Subcutaneous adipose tissue (tissue), 4 donors: ENCODE measurements around the gene GGA1. TPM values are rescaled to one million over a fixed set of nuclear protein-coding genes. Genes with fewer than 3 reads are reported as not detected.

Experiments
- total RNA-seq, 4 donors: library from RNA; depleted of rRNA; stranded (reverse); fragments of >200 nt; gene quantifications; one replicate each; pipeline ENCODE4 v1.1.0, GENCODE V29; 2016
- TF ChIP-seq, protein P1 (sequence below): fragments of 450-650 bp; IDR thresholded peaks from one replicate; pipeline ENCODE4 v1.5.1; 2016; ENCODE audit warnings: low read depth, mild to moderate bottlenecking, control low read depth, antibody characterized with exemption, moderate library complexity

The GGA1 gene
- total RNA-seq, 4 donors from 2014 or later: 13.7 to 48.8 (median 35.5) TPM

DNA sequence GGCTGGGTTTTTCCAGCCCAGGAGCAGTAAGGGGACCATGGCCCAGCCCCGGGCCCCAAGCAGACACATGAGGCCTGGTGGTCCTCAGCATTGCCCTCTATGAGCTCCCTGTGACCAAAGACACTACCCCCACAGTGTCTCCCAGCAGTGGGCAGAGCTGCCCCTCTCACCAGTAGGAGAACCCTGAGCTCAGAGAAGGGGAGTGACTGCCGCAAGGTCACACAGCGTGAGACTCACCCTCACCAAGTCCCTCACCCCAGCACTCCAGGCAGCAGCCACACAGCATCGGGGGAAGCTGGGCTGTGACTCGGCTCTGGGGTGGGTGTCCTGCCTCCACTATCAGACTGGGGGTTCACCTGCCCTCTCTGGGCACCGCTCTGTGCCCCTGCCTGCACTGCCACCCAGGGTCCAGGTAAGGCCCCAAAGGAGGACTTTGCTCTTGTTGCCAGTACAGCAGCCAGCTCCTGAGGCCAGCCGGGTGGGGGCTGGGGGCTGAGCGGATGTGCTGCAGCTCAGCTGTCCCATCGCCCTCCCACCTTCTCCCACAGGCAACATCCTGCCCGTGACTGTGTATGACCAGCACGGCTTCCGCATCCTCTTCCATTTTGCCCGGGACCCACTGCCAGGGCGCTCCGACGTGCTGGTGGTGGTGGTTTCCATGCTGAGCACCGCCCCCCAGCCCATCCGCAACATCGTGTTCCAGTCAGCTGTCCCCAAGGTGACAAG is 23.0 kb downstream of the GGA1 start:
- TF ChIP-seq, protein P1, sequence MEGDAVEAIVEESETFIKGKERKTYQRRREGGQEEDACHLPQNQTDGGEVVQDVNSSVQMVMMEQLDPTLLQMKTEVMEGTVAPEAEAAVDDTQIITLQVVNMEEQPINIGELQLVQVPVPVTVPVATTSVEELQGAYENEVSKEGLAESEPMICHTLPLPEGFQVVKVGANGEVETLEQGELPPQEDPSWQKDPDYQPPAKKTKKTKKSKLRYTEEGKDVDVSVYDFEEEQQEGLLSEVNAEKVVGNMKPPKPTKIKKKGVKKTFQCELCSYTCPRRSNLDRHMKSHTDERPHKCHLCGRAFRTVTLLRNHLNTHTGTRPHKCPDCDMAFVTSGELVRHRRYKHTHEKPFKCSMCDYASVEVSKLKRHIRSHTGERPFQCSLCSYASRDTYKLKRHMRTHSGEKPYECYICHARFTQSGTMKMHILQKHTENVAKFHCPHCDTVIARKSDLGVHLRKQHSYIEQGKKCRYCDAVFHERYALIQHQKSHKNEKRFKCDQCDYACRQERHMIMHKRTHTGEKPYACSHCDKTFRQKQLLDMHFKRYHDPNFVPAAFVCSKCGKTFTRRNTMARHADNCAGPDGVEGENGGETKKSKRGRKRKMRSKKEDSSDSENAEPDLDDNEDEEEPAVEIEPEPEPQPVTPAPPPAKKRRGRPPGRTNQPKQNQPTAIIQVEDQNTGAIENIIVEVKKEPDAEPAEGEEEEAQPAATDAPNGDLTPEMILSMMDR: no peak

GRCh38 chr22:37632174-37633088 is 23.8 kb downstream of the GGA1 start:
- TF ChIP-seq, protein P1: no peak

DNA sequence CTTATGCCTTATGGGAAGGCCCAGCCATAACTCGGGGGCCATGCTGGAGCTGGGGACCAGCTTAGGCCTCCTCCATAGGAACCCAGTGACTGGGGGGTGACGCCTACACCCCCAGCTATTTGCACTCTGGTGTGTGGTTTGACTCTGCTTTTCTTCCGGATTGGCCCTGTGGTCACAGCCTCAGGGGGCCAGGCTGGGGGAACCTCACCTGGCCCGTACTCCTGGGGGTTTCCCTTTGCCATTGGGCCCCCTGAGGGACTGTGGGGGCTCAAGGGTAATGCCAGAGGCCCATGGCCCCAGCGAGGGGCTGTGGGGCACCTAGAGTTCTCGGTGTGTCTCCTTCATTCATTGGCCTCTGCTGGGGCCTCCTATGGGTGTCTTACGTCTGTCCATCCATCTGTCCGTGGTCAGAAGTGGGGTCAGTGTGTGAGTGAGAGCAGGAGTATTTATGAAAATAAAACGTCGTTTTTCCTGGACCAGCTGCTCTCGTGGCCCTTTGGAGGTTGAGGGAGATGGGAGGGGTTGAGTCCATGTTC is 24.5 kb downstream of the GGA1 start:
- TF ChIP-seq, protein P1: no peak

DNA sequence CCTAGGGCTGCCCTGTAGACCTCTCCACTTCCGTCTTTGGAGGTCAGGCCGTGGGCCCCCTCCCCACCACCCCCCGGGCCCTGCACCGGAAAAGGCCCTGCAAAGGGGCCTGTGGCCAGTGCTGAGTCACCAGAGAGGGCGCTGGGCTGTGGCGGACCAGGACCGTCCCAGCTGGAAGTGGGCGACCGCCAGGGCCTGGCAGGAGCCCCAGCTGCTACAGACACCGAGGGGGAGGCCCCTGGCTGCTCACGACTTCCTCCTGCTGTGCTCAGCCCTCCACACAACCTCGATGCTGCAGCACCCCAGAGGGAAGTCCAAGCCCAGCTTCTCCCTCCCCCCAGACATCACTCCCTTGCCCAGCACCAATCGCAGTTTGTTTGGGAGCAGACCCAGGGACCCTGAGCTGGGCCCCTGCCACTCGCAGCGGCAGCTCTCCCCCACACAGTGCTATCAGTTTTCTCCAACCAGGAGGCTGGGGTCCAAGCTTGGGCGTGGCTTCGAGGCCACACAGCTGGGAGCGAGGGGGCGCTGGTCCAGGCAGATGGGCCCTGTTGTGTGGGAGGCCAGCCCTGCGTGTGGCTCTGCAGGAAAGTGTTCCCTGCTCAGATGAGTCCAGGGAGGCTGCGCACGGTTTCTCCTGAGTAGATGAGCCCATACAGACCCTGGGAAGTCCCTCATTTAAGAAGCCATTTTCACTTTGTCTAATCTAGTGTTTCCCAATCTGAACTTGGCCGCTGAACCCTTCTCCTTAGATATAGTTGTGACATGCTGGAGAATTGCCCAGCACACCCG is 25.2 kb downstream of the GGA1 start:
- TF ChIP-seq, protein P1: no peak

- TF ChIP-seq, protein P1: no peak
Observed at GRCh38 chr22:37634417-37634924, 25.8 kb downstream of the GGA1 start.

GRCh38 chr22:37635157-37635556 is 26.5 kb downstream of the GGA1 start:
- TF ChIP-seq, protein P1: no peak
